Hepatic stellate cell (primary cell): Measurements from ENCODE around the gene VPS37C.
A peak's percentile ranks its signal among the peaks of the same experiment; 100 is the strongest.

Experiments used
- DNase-seq: peaks from one replicate; pipeline ENCODE4 v3.0.0; 2011; ENCODE audit warnings: low spot score

Gene VPS37C

DNA sequence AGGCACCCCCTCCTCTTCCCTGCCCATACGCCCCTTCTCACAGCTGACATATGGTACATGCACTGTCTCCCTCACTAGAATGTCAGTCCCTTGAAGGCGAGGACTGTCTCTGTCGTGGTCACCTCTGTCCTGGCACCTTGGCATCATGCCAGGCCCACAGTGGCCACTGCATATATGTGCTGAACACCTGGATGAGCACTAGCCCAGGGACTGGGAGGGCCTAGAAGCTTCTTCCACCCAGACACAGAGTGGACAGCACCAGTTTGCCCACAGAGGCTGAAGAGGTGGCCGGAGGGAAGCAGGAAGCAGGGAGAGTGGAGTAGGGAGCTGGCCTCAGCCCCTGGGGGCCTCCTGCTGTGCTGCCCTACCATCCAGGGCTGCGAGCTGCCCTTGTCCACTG lies 28.6 kb downstream of the VPS37C start:
- DNase-seq = no peak

DNA sequence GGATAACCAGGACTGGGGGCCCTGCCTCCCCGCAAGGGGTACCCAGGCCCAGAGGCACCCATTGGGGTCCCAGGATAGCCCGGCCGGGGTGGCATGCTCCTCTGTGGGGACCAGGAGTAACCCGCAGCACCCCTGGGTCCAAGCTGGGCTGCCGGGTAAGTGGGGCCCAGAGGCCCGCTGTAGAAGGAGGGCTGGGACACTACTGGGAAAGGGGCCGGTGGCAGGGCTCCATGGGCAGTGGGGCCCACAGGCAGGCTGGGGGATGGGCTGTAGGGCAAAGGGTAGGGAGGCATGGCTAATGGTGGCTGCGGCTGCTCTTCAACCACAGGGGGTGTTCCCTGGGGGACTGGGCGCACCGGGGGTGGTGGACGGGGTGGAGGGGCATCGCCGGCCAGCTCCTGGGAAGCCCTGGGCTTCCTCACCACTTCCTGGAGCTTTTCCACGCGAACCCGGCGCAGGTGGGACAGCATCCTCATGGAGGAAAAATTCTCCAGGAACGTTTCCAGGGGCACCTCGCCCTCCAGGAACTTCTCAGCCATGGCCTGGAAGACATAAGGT lies 29.1 kb downstream of the VPS37C start:
- no peak for DNase-seq

DNA sequence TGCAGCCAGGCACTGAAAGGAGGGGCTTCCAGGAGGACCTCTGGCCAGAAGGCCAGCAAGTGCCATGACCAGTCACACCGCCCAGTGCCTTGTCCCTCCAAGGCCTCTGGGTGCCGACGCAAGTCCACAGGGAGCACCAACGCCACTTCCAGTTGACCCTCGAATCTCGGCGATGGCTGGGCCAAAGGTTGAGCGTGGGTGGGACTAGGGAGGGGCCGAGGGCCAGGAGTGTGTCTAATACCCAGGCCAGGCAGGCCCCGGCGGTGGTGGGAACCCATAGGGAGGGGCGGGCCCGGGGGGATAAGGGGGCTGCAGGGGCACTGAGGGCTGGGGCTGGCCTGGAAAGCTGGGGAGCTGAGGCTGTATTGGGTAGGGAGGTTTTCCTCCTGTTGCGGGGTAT lies 29.6 kb downstream of the VPS37C start:
- DNase-seq = no peak

DNA sequence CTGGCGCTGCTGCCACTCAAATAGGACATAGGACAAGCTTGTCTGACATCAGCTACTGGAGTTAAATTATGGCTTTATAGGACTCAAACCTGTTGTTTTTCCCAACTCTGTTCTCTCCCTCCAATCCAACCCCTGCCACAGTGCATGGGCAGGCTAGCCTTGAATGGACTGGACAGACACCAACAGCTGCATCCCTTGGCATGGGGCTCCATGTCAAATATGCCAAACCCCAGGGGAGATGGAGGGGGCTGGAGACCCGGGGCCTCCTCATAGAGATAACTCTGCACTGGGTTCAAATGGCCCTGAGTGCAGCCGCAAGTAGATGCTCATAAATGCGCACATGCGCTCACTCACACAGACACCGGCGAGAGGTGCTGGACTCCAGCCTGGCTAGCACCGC lies 30.0 kb downstream of the VPS37C start:
- no peak for DNase-seq

DNA sequence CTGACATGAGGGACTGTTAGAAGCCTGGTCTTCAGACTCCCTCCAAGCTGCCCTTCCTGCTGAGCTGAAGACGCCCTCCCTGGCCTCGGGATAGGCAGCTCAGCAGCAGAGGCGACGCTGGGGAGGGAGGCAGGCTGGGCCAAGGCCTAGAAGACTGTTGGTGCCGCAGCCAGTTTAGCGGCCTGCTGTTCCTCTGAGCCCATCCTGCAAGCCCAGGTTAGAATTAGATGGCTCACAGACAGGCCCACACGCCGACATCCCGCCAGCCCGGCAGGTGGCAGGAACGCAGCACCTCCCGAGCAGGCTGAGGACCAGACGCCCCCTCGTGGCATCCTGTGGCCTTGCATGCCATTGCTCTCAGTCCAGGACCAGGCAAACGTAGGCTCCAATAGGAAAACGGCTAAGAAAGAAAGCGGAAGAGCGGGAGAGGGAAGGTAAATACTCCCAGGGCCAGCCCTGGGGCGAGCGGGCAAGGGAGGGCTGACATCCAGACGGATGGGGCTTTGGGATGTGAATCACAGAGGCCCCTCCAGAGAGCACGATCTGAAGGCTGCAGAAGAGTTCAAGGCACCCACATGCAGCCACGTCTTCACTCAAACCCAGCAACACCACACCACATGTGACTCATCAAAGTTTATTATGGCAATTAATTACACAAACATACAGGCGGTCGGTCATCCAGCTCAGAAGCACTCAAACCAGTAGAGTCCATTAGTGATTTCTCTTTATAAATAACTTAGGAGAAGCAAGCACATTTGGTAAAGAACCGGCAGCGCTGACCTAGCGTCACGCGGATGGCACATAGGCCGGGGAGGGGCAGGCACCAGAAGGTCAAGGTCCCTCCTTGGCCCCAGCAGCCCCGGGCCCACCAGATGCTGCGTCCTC lies 31.3 kb downstream of the VPS37C start:
- peak; percentile 97 for DNase-seq

DNA sequence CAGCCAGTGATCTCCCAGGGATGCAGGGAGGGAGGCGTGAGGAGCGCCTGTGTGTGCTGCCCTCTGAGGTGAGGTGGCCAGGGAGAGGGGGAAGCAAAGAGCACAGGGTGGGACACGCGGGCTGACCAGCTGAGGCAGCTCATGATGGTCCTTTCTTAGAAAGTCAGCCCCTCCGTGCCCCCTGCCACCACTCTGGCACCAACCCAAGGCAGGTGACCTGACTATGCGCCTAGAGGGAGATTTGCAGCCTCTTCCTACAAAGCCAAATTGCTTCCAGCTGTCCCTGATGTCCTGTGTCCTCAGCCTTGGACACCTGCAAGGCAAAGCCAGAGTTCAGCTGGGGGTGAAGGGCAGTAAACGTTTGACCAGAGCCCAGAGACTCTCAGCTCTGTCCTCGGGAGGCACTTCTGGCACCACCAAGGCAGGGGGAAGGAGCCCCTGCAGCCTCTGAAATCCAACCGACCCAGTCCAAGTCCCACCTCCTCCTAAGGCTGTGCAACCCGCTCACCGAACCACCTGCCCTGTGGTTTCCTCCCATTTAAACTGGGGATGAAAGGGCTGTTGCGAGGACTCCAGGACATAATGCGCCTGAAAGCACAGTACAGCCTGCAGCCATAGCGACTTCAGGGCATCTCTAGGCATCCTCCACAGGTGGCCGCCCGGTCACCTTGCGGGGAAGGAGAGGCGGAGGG lies 32.1 kb downstream of the VPS37C start:
- no peak for DNase-seq

DNA sequence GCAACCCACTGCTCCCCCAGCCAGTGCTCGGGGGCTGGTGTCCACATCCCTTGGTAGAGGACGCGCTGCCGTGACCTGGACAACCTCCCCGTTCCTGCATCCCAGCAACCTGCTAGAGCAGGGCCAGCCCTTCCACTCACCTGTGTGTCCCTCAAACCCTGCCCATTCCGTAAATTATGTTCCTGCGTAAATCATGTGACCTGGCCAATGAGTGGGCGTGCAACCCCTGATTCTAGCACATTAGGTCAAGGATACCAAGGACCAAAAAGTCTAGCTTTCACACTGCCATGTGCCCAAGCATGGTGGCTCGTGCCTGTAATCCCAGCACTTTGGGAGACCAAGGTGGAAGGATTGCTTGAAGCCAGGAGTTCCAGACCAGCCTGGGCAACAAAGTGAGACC lies 33.2 kb downstream of the VPS37C start:
- no peak for DNase-seq

DNA sequence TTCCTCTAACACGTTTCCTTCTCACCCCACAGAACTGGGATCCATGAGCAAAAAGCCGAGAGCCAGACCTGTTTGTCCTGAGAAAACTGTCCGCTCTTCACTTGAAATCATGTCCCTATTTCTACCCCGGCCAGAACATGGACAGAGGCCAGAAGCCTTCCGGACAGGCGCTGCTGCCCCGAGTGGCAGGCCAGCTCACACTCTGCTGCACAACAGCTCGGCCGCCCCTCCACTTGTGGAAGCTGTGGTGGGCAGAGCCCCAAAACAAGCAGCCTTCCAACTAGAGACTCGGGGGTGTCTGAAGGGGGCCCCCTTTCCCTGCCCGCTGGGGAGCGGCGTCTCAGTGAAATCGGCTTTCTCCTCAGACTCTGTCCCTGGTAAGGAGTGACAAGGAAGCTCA lies 35.0 kb downstream of the VPS37C start:
- no peak for DNase-seq

DNA sequence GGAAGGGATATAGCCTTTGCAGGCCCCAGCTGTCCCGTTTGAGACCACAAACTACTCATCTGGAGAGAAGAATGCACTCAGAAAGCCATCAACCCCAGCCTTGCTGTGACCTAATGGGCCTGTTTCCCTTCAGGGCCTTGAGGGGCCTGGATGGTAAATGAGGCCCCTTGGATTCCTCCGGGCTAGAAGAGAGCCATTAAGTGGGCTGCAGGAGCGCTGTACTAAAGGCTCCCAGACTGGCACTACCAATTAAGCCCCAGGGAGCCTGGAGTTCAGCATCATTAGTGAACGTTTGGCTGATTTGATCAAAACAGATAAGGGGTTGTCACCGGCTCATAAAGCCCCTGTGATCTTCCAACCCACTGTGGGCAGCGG lies 35.9 kb downstream of the VPS37C start:
- no peak for DNase-seq

DNA sequence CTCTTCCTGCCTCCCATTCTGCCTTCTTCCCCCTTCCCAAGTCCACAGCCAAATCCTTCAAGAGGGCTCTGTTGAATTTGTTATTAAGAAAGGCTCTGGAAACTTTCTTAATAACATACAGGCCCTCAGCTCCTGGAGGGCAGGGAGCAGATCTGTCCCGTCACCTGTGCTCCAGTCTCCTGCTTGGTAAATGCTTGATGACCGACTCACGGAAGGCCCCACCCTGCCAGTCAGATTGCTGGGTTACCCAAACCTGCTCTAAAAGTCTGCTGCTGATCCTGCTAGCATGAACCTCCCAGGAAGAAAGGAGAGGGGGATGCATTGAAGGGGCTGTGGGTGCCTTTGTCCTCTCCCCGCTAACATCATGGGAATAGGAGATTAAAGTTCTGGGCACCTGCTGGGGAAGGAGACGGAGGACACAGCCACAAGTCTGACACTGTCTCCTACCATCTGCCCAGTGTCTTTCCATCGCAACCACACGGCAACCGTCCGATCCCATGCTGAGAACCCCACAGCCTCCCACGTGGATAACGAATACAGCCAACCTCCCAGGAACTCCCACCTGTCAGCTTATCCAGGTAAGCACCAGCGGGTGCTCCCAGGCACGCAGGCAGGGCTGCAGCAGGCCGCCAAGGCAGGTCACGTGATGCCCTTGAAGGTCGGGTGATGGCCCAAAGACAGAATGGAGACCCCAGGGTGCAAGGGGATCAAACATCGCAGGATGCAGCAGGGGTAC lies 36.5 kb downstream of the VPS37C start:
- no peak for DNase-seq

DNA sequence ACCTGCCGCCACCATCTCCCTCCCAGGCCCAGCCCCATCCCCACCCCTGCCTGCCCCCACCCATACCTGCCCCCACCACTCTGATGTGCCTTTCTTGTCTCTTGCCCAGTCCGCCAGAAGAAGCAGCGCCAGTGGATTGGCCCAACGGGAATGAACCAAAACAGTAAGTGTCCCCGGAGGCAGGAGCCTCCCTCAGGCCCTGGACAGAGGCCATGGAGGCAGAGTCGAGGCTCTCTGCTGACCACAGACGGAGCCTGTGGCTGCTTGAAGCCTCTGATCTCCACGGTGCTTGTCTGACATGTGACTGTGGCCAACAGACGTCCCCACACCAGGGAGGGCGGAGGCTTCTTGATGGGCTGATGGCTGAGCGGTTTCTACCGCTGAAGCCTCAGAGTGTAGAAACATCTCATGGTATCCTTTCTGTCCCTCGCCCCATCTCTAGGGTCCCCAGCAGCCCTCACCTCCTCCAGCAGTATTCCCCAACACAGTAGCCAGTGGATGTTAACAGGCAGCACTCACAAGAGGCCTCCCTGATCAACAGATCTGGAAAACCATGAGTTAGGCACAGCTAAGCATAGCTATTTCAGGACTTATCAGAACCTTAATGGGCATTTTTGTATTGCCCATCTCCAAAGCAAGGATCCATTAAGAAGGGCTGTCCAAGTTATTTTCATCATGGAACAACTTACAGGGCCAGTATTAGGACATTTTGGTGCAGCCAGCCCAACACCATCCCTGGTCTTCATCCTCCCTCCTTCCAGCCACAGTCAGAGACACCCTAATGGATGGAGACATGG lies 37.3 kb downstream of the VPS37C start:
- DNase-seq = no peak

DNA sequence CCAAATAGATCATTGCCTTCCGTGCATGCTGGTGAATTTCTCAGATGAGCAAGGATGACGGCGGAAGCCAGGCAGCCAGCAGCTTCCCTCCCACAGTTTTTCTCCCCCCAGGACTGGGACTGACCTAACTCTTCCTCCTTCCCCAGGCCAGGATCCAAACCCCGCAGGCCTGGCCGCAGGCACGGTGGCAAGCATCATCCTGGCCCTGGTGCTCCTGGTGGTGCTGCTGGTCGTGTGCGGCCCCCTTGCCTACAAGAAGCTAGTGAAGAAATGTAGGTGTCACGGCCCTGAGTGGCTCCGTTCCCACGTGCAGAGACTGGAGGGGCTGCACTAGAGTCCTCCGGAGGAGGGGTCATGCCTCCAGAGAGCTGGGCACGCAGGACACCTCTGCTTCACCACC lies 38.5 kb downstream of the VPS37C start:
- DNase-seq = no peak

DNA sequence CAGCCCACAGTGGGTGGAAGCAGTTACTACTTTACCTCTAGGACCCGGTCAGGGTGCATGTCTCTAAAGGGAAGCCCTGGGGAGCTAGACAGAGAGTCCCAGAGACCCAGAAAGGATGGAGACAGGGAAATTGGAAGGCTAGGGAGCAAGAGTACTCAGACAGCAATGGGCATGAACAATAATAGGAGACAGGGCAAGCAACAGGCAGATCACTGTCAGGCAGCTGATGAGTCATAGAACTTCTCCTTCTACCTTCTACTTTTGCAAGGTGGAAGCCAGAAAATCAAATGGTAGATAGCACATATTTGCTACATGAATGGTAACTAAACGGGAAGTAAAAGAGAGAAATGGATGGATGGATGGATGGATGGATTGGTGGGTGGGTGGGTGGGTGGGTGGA lies 39.3 kb downstream of the VPS37C start:
- no peak for DNase-seq

DNA sequence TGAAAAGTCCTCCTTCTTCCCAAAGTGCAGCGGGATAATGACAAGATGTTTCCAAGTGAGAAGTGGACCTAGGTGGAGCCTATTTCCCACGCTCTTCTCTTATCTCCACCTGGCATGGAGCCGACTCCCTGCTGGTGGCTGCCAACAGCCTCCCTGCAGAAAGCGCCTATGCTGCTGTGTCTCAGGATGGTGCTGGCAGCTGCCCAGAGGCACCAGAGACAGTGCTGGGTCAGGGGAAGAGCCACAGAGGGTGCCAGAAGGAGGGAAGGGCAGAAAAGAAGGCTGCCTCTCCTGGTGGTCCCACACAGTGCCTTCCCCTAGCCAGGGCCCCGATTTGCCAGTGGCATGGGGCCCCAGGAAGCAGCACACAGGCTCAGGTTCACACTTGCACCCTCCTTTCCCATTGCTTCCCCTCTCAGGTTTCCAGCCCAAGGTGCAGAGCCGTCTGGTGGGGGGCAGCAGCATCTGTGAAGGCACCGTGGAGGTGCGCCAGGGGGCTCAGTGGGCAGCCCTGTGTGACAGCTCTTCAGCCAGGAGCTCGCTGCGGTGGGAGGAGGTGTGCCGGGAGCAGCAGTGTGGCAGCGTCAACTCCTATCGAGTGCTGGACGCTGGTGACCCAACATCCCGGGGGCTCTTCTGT lies 39.9 kb downstream of the VPS37C start:
- DNase-seq = no peak

DNA sequence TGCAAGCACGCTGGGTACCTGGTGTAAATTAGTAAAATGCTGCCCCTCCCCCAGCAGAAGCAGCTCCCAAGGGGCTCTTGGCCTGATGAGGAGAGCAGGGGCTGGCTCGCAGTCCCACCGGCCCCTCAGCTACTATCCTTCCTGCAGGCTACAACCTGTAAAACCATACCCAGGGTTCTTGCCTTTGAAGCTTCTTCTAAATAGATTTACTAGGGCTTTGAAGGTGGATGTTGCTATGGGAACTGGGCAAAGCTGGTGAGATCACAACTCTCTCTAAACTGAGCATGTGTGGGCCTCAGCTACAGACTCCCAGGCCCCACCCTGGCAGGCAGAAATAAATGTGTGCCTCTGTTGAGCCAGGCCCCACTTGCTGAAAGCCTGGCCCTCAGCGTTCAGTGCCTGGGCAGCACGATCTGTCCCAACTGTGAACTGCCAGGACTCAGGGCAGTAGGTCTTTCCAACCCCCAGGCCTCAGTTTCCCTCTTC lies 40.5 kb downstream of the VPS37C start:
- peak; percentile 39 for DNase-seq

DNA sequence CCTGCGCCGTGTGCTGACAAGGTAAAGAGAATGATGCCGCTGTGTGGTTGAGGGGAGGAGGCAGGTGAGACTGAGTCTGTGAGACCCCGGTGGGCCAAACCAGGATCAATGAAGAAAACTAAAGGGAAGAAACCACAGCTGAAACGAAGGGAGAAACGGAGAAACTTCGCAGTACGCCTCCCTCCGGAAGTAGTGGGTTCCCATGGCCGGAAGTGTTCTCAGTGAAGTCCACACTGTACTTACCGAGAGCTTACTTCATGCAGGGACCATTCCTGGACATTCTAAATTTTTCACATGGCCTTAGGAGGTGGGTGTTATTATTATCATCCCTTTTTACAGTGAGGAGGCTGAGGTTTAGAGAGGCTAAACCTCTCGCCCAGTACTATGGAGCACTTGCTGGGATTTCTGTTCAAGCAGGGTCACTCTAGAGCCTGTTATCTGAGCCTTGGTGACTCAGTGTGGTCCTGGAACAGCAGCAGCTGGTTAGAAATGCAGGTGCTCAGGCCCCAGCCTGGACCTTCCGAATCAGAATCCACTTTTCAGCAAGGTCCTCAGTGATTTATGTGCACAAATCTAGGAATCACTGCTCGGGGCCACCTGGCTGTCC lies 41.0 kb downstream of the VPS37C start:
- no peak for DNase-seq

DNA sequence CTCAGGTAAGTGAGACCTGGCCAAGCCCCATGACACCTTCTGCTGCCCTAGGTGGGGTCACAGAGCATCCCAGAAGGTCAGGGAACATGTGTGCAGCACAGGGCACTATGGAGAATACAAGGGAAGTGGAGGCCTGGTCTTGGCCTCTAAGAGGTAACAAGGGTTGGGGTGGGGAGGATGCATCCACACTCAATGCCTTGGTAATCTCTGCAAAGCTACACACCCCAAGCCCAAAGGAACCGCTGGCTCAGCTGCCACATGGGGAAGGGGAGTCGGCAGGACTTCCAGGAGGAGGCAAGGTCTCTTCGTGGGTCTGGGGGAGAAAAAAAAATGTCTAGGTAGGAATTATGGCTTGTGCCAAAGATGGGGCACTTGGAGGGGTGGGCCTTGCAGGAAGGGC lies 41.7 kb downstream of the VPS37C start:
- no peak for DNase-seq

DNA sequence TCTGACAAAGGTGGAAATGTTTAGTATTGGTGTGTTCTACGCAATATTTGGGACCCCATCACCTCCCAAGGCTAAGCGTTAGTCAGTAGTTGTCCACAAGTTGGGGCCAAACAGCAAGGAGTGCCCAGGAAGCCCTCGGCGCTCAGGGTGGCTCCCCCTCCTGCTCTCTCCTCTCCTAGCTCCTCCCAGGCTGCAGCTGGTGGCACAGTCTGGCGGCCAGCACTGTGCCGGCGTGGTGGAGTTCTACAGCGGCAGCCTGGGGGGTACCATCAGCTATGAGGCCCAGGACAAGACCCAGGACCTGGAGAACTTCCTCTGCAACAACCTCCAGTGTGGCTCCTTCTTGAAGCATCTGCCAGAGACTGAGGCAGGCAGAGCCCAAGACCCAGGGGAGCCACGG lies 42.2 kb downstream of the VPS37C start:
- DNase-seq = no peak

DNA sequence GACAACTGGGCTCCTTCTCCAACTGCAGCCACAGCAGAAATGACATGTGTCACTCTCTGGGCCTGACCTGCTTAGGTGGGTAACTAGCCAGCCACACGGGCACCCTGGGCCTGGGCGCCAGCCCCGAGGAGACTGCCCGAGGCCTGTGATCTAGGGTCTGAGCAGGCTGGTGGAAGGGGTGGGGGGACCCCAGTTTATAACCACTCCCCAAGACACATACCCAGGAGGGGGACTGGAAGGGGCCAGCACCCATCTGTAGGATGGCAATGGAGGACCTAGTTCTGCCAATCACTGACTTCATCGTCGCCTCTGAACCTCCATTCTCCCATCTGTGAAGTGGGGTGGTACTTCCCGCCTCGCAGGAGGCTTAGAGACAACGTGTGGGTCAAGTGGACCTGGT lies 42.8 kb downstream of the VPS37C start:
- no peak for DNase-seq

DNA sequence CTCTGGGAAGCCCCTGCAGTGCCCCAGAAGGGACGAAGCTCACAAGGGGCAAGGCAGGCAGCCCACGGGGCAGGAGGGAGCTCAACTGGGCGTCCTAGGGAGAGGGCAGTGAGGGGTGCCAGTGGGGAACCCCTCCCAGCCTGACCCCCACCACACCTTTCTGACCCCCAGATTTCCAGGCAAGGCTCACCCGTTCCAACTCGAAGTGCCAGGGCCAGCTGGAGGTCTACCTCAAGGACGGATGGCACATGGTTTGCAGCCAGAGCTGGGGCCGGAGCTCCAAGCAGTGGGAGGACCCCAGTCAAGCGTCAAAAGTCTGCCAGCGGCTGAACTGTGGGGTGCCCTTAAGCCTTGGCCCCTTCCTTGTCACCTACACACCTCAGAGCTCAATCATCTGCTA lies 43.2 kb downstream of the VPS37C start:
- no peak for DNase-seq

DNA sequence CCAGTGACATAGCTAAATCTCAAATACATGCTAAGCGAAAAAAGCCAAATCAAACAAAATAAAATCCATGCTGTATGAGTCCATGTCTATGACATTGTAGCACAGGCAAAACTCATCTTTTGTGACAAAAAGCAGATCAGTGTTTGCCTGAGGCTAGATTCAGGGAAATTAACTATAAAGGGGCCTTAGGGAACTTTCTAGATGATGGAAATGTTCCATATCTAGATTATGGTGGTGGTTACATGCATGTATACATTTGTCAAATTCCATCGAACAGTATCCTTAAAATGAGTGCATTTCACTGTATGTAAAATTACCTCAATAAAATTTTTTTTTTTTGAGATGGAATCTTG lies 44.1 kb downstream of the VPS37C start:
- no peak for DNase-seq
